BE2C (cell line): Measurements from ENCODE around the gene ECE1.

Experiments used
- DNase-seq: peaks from one replicate; pipeline ENCODE4 v3.0.0-alpha.2; 2020
- H3K27me3 ChIP-seq: fragments of 250-450 bp; sonication (Bioruptor Pico); 2 replicates; pipeline ENCODE4 v1.5.1; 2020; ENCODE audit warnings: mild to moderate bottlenecking
- H3K36me3 ChIP-seq: fragments of 250-450 bp; sonication (Bioruptor Pico); 2 replicates; pipeline ENCODE4 v1.5.1; 2020; ENCODE audit warnings: mild to moderate bottlenecking
- H3K4me1 ChIP-seq: fragments of 250-450 bp; sonication (Bioruptor Pico); 2 replicates; pipeline ENCODE4 v1.5.1; 2020
- H3K4me3 ChIP-seq: 2 replicates; pipeline ENCODE4 v1.5.1; 2011; ENCODE audit warnings: low read depth, low read length
- H3K9me3 ChIP-seq: fragments of 250-450 bp; sonication (Bioruptor Pico); 2 replicates; pipeline ENCODE4 v1.5.1; 2020
- TF ChIP-seq, protein P1 (sequence below): IDR thresholded peaks from 2 replicates; pipeline ENCODE4 v1.5.1; 2012; ENCODE audit warnings: mild to moderate bottlenecking, low read depth, low read length

The ECE1 gene

DNA sequence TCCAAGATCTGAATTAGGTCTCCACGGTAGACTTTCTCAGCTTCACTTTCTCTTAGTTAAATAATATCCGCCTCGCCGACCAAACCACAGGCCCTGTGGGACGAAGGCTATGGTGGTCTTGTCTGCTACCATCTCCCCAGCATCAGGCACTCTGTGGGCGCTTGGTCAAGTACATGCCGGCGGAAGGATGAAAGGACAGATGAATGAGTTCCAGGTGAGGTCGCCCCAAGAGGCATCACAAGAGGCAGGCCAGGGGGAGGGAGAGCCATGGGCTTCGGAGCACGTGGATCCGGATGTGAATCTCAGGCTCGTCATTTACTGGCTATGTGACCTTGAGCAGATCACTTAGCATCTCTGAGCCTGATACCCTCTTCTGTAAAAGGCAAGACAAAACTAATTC is 33.5 kb downstream of the ECE1 start:
- TF ChIP-seq, protein P1, sequence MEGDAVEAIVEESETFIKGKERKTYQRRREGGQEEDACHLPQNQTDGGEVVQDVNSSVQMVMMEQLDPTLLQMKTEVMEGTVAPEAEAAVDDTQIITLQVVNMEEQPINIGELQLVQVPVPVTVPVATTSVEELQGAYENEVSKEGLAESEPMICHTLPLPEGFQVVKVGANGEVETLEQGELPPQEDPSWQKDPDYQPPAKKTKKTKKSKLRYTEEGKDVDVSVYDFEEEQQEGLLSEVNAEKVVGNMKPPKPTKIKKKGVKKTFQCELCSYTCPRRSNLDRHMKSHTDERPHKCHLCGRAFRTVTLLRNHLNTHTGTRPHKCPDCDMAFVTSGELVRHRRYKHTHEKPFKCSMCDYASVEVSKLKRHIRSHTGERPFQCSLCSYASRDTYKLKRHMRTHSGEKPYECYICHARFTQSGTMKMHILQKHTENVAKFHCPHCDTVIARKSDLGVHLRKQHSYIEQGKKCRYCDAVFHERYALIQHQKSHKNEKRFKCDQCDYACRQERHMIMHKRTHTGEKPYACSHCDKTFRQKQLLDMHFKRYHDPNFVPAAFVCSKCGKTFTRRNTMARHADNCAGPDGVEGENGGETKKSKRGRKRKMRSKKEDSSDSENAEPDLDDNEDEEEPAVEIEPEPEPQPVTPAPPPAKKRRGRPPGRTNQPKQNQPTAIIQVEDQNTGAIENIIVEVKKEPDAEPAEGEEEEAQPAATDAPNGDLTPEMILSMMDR: no peak
- DNase-seq: no peak
- Histone ChIP-seq H3K4me1 (peaks cover 4% of the 10 kb centered on the region), H3K9me3 (no peaks in the 10 kb centered on the region), H3K27me3 (no peaks in the 10 kb centered on the region), H3K36me3 (no peaks in the 10 kb centered on the region; the same call in 1 of the 2 replicates), H3K4me3 (no peak overlapping the region)

DNA sequence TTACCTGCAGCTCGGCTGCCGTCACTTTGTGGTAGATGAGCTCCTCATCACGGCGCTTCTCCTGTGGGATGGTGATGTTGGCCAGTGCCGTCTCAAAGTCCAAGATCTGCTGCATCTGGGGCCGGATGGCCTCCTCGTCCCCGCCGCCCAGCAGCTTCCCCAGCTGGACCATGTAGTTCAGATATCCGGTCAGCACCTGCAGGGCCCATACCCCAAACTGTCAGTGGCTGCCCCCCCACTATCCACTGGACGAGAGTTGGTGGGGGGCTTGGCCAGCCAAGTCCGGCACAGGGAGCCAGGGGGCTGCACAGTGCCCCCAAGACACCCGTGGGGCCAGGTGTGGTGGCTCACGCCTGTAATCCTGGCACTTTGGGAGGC is 34.3 kb downstream of the ECE1 start:
- Histone ChIP-seq H3K4me3 (no peak overlapping the region), H3K36me3 (no peaks in the 10 kb centered on the region; the same call in 1 of the 2 replicates), H3K4me1 (peaks cover 4% of the 10 kb centered on the region), H3K9me3 (no peaks in the 10 kb centered on the region), H3K27me3 (no peaks in the 10 kb centered on the region)
- no peak for DNase-seq
- TF ChIP-seq, protein P1: no peak

DNA sequence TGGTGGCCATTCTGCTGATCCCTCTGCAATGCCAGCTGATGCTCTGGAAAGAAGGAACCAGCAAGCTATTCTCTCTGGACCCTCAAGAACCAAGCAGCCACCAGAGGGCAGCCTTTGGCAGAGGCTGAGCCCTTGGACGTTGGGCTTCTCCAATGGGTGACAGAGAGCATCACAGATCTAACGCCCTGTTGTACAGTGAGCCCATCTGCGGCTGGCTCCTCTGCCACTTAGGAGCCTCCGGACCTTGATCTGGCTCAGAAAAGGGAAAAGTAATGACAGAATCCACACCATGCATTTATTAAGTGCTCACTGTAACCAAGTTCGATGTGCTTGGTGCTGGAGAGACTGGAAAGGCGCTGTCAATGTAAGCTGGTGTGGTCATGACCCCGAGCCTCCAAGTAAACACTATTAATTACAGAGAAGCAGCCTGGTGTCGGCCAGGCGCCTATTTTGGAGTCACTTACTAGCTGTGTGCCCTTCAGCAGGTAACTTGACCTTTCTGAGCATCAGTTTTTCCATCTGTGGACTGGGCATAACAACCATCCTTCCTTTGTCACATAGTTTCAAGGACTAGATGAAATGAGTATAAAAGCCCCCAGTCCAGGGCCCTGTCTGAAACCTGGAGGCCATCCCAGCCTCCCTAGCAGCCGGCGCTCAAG is 34.9 kb downstream of the ECE1 start:
- Histone ChIP-seq H3K36me3 (no peaks in the 10 kb centered on the region; the same call in 1 of the 2 replicates), H3K4me3 (no peak overlapping the region), H3K27me3 (no peaks in the 10 kb centered on the region), H3K9me3 (no peaks in the 10 kb centered on the region), H3K4me1 (peaks cover 4% of the 10 kb centered on the region)
- DNase-seq: peak; percentile 89
- TF ChIP-seq, protein P1: peak; percentile 79

DNA sequence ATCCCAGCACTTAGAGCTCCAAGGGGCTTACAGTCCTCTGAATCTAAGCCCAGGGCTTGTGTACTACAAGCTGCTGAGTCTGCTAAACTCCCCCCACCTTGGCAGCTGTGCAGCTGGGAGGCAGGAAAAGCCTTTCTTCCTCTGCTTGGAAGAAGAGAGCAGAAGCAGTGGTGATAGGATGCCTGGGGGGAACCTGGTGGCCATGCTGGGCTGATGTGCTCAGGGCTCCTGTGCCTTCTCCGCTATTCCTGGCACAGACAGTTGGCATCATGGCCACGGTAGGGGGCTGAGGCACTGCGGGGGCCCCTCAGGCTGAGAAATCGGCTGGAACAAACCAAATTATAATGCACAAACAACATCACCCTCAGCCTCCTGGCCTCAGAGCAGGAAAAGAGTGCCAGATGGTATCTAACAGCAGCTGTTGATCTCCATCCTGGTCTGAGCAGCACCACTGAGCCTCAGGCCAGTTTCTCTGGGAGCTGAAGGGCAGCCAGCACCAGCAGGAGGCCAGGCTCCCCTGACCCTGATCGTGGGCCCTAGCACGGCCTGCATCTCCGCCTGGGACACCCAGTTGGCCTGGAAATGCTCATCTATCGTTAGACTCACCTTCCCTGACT is 35.8 kb downstream of the ECE1 start:
- no peaks in the 10 kb centered on the region; the same call in 1 of the 2 replicates for H3K36me3 ChIP-seq
- no peaks in the 10 kb centered on the region for H3K27me3 ChIP-seq
- TF ChIP-seq, protein P1: no peak
- peak; percentile 73 for DNase-seq
- no peak overlapping the region for H3K4me3 ChIP-seq
- no peaks in the 10 kb centered on the region for H3K9me3 ChIP-seq
- H3K4me1 ChIP-seq: peaks cover 4% of the 10 kb centered on the region

DNA sequence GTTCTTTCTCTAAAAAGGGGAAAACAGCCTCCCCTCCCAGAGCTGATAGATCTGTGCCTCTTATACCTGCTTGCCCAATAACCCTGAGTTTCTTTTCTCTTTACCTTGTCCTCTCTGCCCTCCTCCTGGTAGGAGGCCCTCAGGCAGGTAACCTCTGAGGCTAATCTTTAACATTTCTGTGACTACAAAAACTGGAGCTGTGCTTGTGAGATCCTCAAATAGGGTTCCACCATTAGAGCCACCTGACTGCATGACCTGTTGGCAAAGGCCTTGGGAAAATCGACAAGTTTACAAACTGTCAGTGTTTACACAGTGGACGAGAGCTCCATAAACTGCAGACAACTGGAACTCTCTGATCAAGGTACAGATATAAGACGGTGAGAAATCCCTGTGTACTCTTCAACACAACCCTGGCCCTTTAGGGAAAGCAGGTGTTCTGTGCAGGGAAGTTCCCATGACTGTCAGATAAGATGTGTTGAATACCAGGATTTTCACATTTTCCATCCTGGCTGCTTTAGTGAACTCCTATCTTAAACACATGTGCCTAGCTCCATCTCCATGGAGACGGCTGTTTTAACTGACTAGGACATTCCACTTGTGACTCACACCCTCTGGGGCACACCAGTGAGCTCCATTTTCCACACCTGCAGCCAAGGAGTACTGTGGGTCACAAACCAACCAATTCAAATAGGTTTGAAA is 38.3 kb downstream of the ECE1 start:
- TF ChIP-seq, protein P1: no peak
- no peak for DNase-seq
- no peaks in the 10 kb centered on the region for H3K9me3 ChIP-seq

More for the DNA sequence above, 38.3 kb downstream of the ECE1 start:
- H3K36me3 ChIP-seq: no peaks in the 10 kb centered on the region; the same call in 1 of the 2 replicates
- no peak overlapping the region for H3K4me3 ChIP-seq
- H3K27me3 ChIP-seq: no peaks in the 10 kb centered on the region
- peaks cover 4% of the 10 kb centered on the region for H3K4me1 ChIP-seq
